GM12801 (cell line): ENCODE measurements around the gene PRUNE1.

Experiments
- CTCF ChIP-seq: IDR thresholded peaks from one replicate; pipeline ENCODE4 v1.5.1; 2011; ENCODE audit warnings: control low read depth; ENCODE audit not compliant: insufficient read length; ENCODE audit errors: extremely low read depth

The PRUNE1 gene

GRCh38 chr1:150967936-150968335 lies 40.3 kb upstream of the PRUNE1 start:
- no peak for TF ChIP-seq CTCF

GRCh38 chr1:150968491-150968890 lies 39.8 kb upstream of the PRUNE1 start:
- no peak for TF ChIP-seq CTCF

GRCh38 chr1:150969626-150970025 lies 38.6 kb upstream of the PRUNE1 start:
- no peak for TF ChIP-seq CTCF

- TF ChIP-seq CTCF, result no peak
Measured at GRCh38 chr1:150970808-150971582, 37.3 kb upstream of the PRUNE1 start.

GRCh38 chr1:150971583-150972416 lies 36.4 kb upstream of the PRUNE1 start:
- TF ChIP-seq CTCF, result no peak

GRCh38 chr1:150972417-150972940 lies 35.8 kb upstream of the PRUNE1 start:
- TF ChIP-seq CTCF, result no peak

GRCh38 chr1:150973258-150973835 lies 34.9 kb upstream of the PRUNE1 start:
- no peak for TF ChIP-seq CTCF
